Naive thymus-derived CD4-positive, alpha-beta T cell (primary cell): ENCODE measurements around the gene DUSP7. TPM values are rescaled to one million over a fixed set of nuclear protein-coding genes. Genes with fewer than 3 reads are reported as not detected.
A peak's percentile ranks its signal among the peaks of the same experiment; 100 is the strongest.

ENCODE experiments used
- ATAC-seq: fragments of 150-1000 bp; cut with Tn5 transposase; 2 replicates; pipeline ENCODE4 v1.10.0; 2021; ENCODE audit warnings: mild to moderate bottlenecking, moderate library complexity
- CTCF ChIA-PET: fragments of 350-600 bp; sonication (Branson Sonifier 250); formaldehyde crosslinking; loops from one replicate; lab custom pipeline; 2021; ENCODE audit warnings: antibody characterized with exemption; lab: Charles Lee
- POLR2A ChIA-PET: fragments of 350-600 bp; sonication (Branson Sonifier 250); formaldehyde crosslinking; loops from one replicate; lab custom pipeline; 2021; ENCODE audit warnings: antibody characterized with exemption, inconsistent platforms; lab: Charles Lee
- DNase-seq, 9 donors: peaks; one replicate each; pipeline versions ENCODE4 v3.0.0 to v3.0.0-alpha.2; 2020 to 2022; ENCODE audit warnings: mixed read lengths in 1 of 9
- H3K27ac ChIP-seq: one replicate; pipeline ENCODE4 v1.7.0; 2013; ENCODE audit warnings: mild to moderate bottlenecking, low read depth, low read length, moderate library complexity
- H3K27me3 ChIP-seq, 2 donors: one replicate each; pipeline ENCODE4 v1.7.0; 2013; ENCODE audit warnings: low read length in 2 of 2, mild to moderate bottlenecking in 2 of 2, moderate library complexity in 2 of 2; ENCODE audit not compliant: control insufficient read depth in 2 of 2, insufficient read depth in 2 of 2
- H3K36me3 ChIP-seq, 3 experiments: 1 replicate in 2 of 3; 2 replicates in 1 of 3; pipeline ENCODE4 v1.7.0; 2013; ENCODE audit warnings: low read length in 3 of 3, mild to moderate bottlenecking in 3 of 3, moderate library complexity in 1 of 3; ENCODE audit not compliant: insufficient read depth in 3 of 3, control insufficient read depth in 2 of 3
- H3K4me1 ChIP-seq, 2 donors: one replicate each; pipeline ENCODE4 v1.7.0; 2013; ENCODE audit warnings: low read length in 2 of 2, mild to moderate bottlenecking in 2 of 2, moderate library complexity in 1 of 2; ENCODE audit not compliant: control insufficient read depth in 2 of 2, insufficient read depth in 2 of 2
- H3K4me3 ChIP-seq: 2 replicates; pipeline ENCODE4 v1.7.0; 2013; ENCODE audit warnings: mild to moderate bottlenecking, low read length
- H3K9me3 ChIP-seq, 3 experiments: 1 replicate in 2 of 3; 2 replicates in 1 of 3; pipeline ENCODE4 v1.7.0; 2013; ENCODE audit warnings: low read length in 3 of 3; ENCODE audit not compliant: control insufficient read depth in 2 of 3
- H3K27ac Mint-ChIP-seq, 9 donors: one replicate each; pipeline ENCODE4 v1.8.0; 2020 to 2022; ENCODE audit warnings: mixed read lengths in 9 of 9, mild to moderate bottlenecking in 8 of 9, moderate library complexity in 5 of 9, inconsistent platforms in 2 of 9
- H3K27me3 Mint-ChIP-seq, 5 donors: one replicate each; pipeline ENCODE4 v1.8.0; 2021 to 2022; ENCODE audit warnings: mixed read lengths in 5 of 5, mild to moderate bottlenecking in 1 of 5
- H3K36me3 Mint-ChIP-seq, 5 donors: one replicate each; pipeline ENCODE4 v1.8.0; 2020 to 2022; ENCODE audit warnings: mixed read lengths in 5 of 5, mild to moderate bottlenecking in 3 of 5, inconsistent platforms in 1 of 5
- H3K4me1 Mint-ChIP-seq, 7 donors: one replicate each; pipeline ENCODE4 v1.8.0; 2020 to 2022; ENCODE audit warnings: mixed read lengths in 7 of 7, mild to moderate bottlenecking in 3 of 7, inconsistent platforms in 1 of 7
- H3K4me3 Mint-ChIP-seq, 10 donors: one replicate each; pipeline ENCODE4 v1.8.0; 2020 to 2022; ENCODE audit warnings: mild to moderate bottlenecking in 10 of 10, mixed read lengths in 10 of 10, moderate library complexity in 6 of 10, inconsistent platforms in 2 of 10
- H3K9me3 Mint-ChIP-seq, 11 donors: one replicate each; pipeline ENCODE4 v1.8.0; 2020 to 2022; ENCODE audit warnings: mixed read lengths in 11 of 11, mild to moderate bottlenecking in 4 of 11, inconsistent platforms in 1 of 11, moderate library complexity in 1 of 11
- intact Hi-C, 2 donors: fragments of 100-400 bp; cut with micrococcal nuclease; formaldehyde crosslinking; loops; one replicate each; pipeline ENCODE4 v1.15.1; 2023
- polyA plus RNA-seq, 2 donors: library from polyadenylated mRNA; unstranded; fragments of 300-500 nt; fragmentation: Illumina TruSeq; gene quantifications; one replicate each; pipeline ENCODE4 v1.2.3, GENCODE V29; 2021
- total RNA-seq, 6 experiments: library from RNA in 5 of 6; stranded (reverse) in 5 of 6; gene quantifications; 1 replicate in 5 of 6; 2 replicates in 1 of 6; pipeline ENCODE4 v1.2.3 and lab custom pipeline; 2021 to 2026

The DUSP7 gene
- total and polyA plus RNA-seq, 7 experiments from 2014 or later: 4.9 to 41.5 (median 18.1) TPM

GRCh38 chr3:52072471-52072870 is 16.1 kb upstream of the DUSP7 start:
- Histone ChIP-seq H3K27ac (no peak overlapping the region), H3K36me3 (no peaks in the 10 kb centered on the region), H3K4me3 (no peak overlapping the region), H3K9me3 (no peaks in the 10 kb centered on the region), H3K27me3 (no peaks in the 10 kb centered on the region), H3K4me1 (no peaks in the 10 kb centered on the region)
- DNase-seq (no peak), ATAC-seq (no peak)
- intact Hi-C loops: no loop called here
- CTCF ChIA-PET: no interaction called here
- POLR2A ChIA-PET: interaction anchor here (1.2 kb wide), 1 partner anchor 15 kb away, joined by 3 read pairs; no protein-coding TSS in a partner anchor
- Mint-ChIP-seq H3K27me3 (no peaks in the 10 kb centered on the region), H3K36me3 (no peaks in the 10 kb centered on the region), H3K4me3 (no peak overlapping the region), H3K4me1 (peaks cover 0 to 3% (median 0%) of the 10 kb centered on the region in 7 donors), H3K9me3 (no peaks in the 10 kb centered on the region), H3K27ac (no peak overlapping the region)

- ATAC-seq (peak; percentile 34), DNase-seq (no peak)
- ChIA-PET CTCF (no interaction called here), POLR2A (interaction anchor here (1.2 kb wide), 1 partner anchor 15 kb away, joined by 3 read pairs; no protein-coding TSS in a partner anchor)
- Histone ChIP-seq H3K9me3 (no peaks in the 10 kb centered on the region), H3K27me3 (no peaks in the 10 kb centered on the region), H3K4me1 (no peaks in the 10 kb centered on the region), H3K4me3 (no peak overlapping the region), H3K27ac (no peak overlapping the region), H3K36me3 (no peaks in the 10 kb centered on the region)
- intact Hi-C loops: no loop called here
- H3K4me3 Mint-ChIP-seq: no peak overlapping the region
- no peak overlapping the region for H3K27ac Mint-ChIP-seq
- peaks cover 0 to 3% (median 0%) of the 10 kb centered on the region in 7 donors for H3K4me1 Mint-ChIP-seq
- H3K36me3 Mint-ChIP-seq: no peaks in the 10 kb centered on the region
- H3K9me3 Mint-ChIP-seq: no peaks in the 10 kb centered on the region
- no peaks in the 10 kb centered on the region for H3K27me3 Mint-ChIP-seq
Observed at GRCh38 chr3:52072020-52072419, 15.6 kb upstream of the DUSP7 start.

- peak; percentile 50 for ATAC-seq
- ChIA-PET CTCF (no interaction called here), POLR2A (no interaction called here)
- intact Hi-C loops: no loop called here
- Mint-ChIP-seq H3K4me3 (no peak overlapping the region), H3K4me1 (peaks cover 0 to 3% (median 0%) of the 10 kb centered on the region in 7 donors), H3K36me3 (no peaks in the 10 kb centered on the region), H3K27ac (peak overlapping the region in 2 of 9 donors; percentile 5 to 9), H3K27me3 (no peaks in the 10 kb centered on the region), H3K9me3 (no peaks in the 10 kb centered on the region)
- Histone ChIP-seq H3K27me3 (no peaks in the 10 kb centered on the region), H3K36me3 (no peaks in the 10 kb centered on the region), H3K4me3 (no peak overlapping the region), H3K27ac (no peak overlapping the region), H3K9me3 (no peaks in the 10 kb centered on the region), H3K4me1 (no peaks in the 10 kb centered on the region)
- DNase-seq: no peak
Observed at GRCh38 chr3:52070724-52071621, 14.6 kb upstream of the DUSP7 start.

- no peak for DNase-seq
- ChIA-PET POLR2A (no interaction called here), CTCF (interaction anchor here (0.6 kb wide), 1 partner anchor 60 kb away, joined by 4 read pairs; no protein-coding TSS in a partner anchor)
- no peak overlapping the region for H3K27ac ChIP-seq
- H3K4me1 Mint-ChIP-seq: peaks cover 0 to 3% (median 0%) of the 10 kb centered on the region in 7 donors
- H3K4me1 ChIP-seq: no peaks in the 10 kb centered on the region
- no peak overlapping the region for H3K27ac Mint-ChIP-seq
- H3K27me3 ChIP-seq: no peaks in the 10 kb centered on the region
- H3K27me3 Mint-ChIP-seq: no peaks in the 10 kb centered on the region
- no peaks in the 10 kb centered on the region for H3K36me3 ChIP-seq
- no peak overlapping the region for H3K4me3 ChIP-seq
- H3K4me3 Mint-ChIP-seq: no peak overlapping the region
- ATAC-seq: no peak
- intact Hi-C loops: no loop called here
- H3K36me3 Mint-ChIP-seq: no peaks in the 10 kb centered on the region
- H3K9me3 Mint-ChIP-seq: no peaks in the 10 kb centered on the region
- H3K9me3 ChIP-seq: no peaks in the 10 kb centered on the region
Observed at GRCh38 chr3:52069855-52070254, 13.5 kb upstream of the DUSP7 start.

GRCh38 chr3:52069135-52069534 is 12.8 kb upstream of the DUSP7 start:
- POLR2A ChIA-PET: no interaction called here
- no peak overlapping the region for H3K27ac Mint-ChIP-seq
- H3K4me3 Mint-ChIP-seq: no peak overlapping the region

GRCh38 chr3:52068730-52069129 is 12.4 kb upstream of the DUSP7 start:
- Histone ChIP-seq H3K4me1 (no peaks in the 10 kb centered on the region), H3K36me3 (no peaks in the 10 kb centered on the region), H3K27me3 (no peaks in the 10 kb centered on the region), H3K4me3 (no peak overlapping the region), H3K9me3 (no peaks in the 10 kb centered on the region), H3K27ac (no peak overlapping the region)
- Mint-ChIP-seq H3K4me3 (no peak overlapping the region), H3K4me1 (peaks cover 0 to 3% (median 0%) of the 10 kb centered on the region in 7 donors), H3K9me3 (no peaks in the 10 kb centered on the region), H3K27ac (no peak overlapping the region), H3K27me3 (no peaks in the 10 kb centered on the region), H3K36me3 (no peaks in the 10 kb centered on the region)
- intact Hi-C loops: no loop called here
- ATAC-seq (no peak), DNase-seq (no peak)
- ChIA-PET CTCF (interaction anchor here (0.6 kb wide), 1 partner anchor 119 kb away, joined by 5 read pairs; no protein-coding TSS in a partner anchor), POLR2A (no interaction called here)

More at GRCh38 chr3:52069135-52069534, 12.8 kb upstream of the DUSP7 start:
- Histone ChIP-seq H3K9me3 (no peaks in the 10 kb centered on the region), H3K4me1 (no peaks in the 10 kb centered on the region), H3K27ac (no peak overlapping the region), H3K4me3 (no peak overlapping the region), H3K27me3 (no peaks in the 10 kb centered on the region), H3K36me3 (no peaks in the 10 kb centered on the region)
- CTCF ChIA-PET: interaction anchor here (0.6 kb wide), 1 partner anchor 118 kb away, joined by 5 read pairs; no protein-coding TSS in a partner anchor
- no peak for ATAC-seq
- no peaks in the 10 kb centered on the region for H3K9me3 Mint-ChIP-seq
- intact Hi-C loops: no loop called here
- H3K36me3 Mint-ChIP-seq: no peaks in the 10 kb centered on the region
- H3K4me1 Mint-ChIP-seq: peaks cover 0 to 3% (median 0%) of the 10 kb centered on the region in 7 donors
- no peaks in the 10 kb centered on the region for H3K27me3 Mint-ChIP-seq
- no peak for DNase-seq
